Ovary (tissue), 3 donors: ENCODE data around the gene POLR3E.

Experiments
- EP300 ChIP-seq: sonication (generic); formaldehyde crosslinking; IDR thresholded peaks from one replicate; pipeline ENCODE4 v1.6.1; 2017; ENCODE audit warnings: antibody characterized with exemption
- POLR2A ChIP-seq: fragments of 450-650 bp; IDR thresholded peaks from one replicate; pipeline ENCODE4 v1.6.1; 2017; ENCODE audit warnings: antibody characterized with exemption, mild to moderate bottlenecking, moderate library complexity
- TF ChIP-seq, protein P1 (sequence below), 3 donors: fragments of 450-650 bp in 2 of 3; fragments of 200-600 bp in 1 of 3; IDR thresholded peaks; one replicate each; pipeline versions ENCODE4 v1.5.1 to v1.8.0; 2016 to 2022; ENCODE audit warnings: antibody characterized with exemption in 3 of 3, mild to moderate bottlenecking in 1 of 3
- donor health status: DM: no; HTN: no; CAD: no.

DNA sequence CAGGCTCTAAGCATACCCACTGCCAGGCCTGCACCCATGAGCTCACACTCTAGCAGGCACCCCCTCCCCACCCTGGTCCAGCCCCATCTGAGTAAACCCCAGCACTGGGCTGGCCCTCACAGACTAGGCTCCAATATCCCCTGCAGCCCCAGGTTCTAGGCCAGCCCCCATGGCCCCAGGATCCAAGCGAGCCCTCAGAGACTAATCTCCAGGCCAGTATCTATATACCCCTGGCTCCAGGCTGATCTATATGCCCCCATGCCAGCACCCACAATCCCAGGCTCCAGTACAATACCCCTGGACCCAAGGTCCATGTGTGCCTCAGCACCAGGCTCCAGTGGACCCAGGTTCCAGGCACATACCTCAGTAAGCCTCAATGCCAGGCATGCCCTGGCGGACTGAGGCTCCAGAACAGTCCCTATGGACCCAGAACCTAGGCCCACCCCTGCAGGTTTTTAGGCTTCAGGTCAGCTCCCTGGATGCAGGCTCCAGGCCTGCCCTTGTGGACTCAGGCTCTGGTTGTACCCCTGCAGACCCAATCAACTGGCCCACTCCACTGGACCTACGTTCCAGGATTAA lies 38.5 kb downstream of the POLR3E start:
- TF ChIP-seq, protein P1, sequence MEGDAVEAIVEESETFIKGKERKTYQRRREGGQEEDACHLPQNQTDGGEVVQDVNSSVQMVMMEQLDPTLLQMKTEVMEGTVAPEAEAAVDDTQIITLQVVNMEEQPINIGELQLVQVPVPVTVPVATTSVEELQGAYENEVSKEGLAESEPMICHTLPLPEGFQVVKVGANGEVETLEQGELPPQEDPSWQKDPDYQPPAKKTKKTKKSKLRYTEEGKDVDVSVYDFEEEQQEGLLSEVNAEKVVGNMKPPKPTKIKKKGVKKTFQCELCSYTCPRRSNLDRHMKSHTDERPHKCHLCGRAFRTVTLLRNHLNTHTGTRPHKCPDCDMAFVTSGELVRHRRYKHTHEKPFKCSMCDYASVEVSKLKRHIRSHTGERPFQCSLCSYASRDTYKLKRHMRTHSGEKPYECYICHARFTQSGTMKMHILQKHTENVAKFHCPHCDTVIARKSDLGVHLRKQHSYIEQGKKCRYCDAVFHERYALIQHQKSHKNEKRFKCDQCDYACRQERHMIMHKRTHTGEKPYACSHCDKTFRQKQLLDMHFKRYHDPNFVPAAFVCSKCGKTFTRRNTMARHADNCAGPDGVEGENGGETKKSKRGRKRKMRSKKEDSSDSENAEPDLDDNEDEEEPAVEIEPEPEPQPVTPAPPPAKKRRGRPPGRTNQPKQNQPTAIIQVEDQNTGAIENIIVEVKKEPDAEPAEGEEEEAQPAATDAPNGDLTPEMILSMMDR (IDR thresholded peaks at IDR 0.05): no peak
- TF ChIP-seq POLR2A (no peak), EP300 (no peak)
